IMR-90 (cell line): Measurements from ENCODE around the gene ADISSP. TPM values are rescaled to one million over a fixed set of nuclear protein-coding genes. Genes with fewer than 3 reads are reported as not detected.

Experiments used
- ATAC-seq: fragments of 200-7000 bp; cut with Tn5 transposase; 2 replicates; pipeline ENCODE4 v1.9.1; 2020; ENCODE audit warnings: low read depth, mild to moderate bottlenecking, moderate library complexity
- BruUV-seq: library from RNA; stranded (reverse); fragments of 400-500 nt; replicated peaks from 2 replicates; lab custom pipeline; 2021; lab: Mats Ljungman, UMichigan
- CTCF ChIA-PET: fragments of 300-600 bp; formaldehyde crosslinking; extraction: SDS; loops from one replicate; lab custom pipeline; 2021; ENCODE audit warnings: antibody characterized with exemption; lab: Yijun Ruan, JAX
- POLR2A ChIA-PET: fragments of 300-600 bp; sonication (Branson Sonifier 250); formaldehyde crosslinking; loops from one replicate; lab custom pipeline; 2022; ENCODE audit warnings: antibody characterized with exemption; ENCODE audit not compliant: unreplicated experiment; lab: Charles Lee
- DNase-seq: peaks from one replicate; pipeline ENCODE4 v3.0.0; 2013
- H2AFZ ChIP-seq: replicated peaks from 2 replicates; pipeline ENCODE3; 2013; ENCODE audit warnings: low read length, mild to moderate bottlenecking; ENCODE audit not compliant: poor library complexity
- H2AK5ac ChIP-seq: 2 replicates; pipeline ENCODE4 v1.6.1; 2013; ENCODE audit warnings: low read depth, low read length, inconsistent platforms
- H2AK9ac ChIP-seq: replicated peaks from 2 replicates; pipeline ENCODE3; 2013; ENCODE audit warnings: mild to moderate bottlenecking, low read depth, low read length, moderate library complexity; ENCODE audit not compliant: poor library complexity
- H2BK120ac ChIP-seq: 2 replicates; pipeline ENCODE4 v1.6.1; 2013; ENCODE audit warnings: low read depth, low read length, inconsistent platforms
- H2BK15ac ChIP-seq: 3 replicates; pipeline ENCODE4 v1.6.1; 2013; ENCODE audit warnings: low read depth, low read length, inconsistent platforms
- H2BK20ac ChIP-seq: 2 replicates; pipeline ENCODE4 v1.6.1; 2013; ENCODE audit warnings: low read depth, mild to moderate bottlenecking, inconsistent platforms, low read length, moderate library complexity
- H2BK5ac ChIP-seq: 2 replicates; pipeline ENCODE4 v1.6.1; 2013; ENCODE audit warnings: mild to moderate bottlenecking, low read depth, low read length, inconsistent platforms; ENCODE audit not compliant: poor library complexity, severe bottlenecking
- H3K14ac ChIP-seq: replicated peaks from 2 replicates; pipeline ENCODE4 v1.6.1; 2013; ENCODE audit warnings: low read depth, low read length, inconsistent platforms
- H3K18ac ChIP-seq: 2 replicates; pipeline ENCODE4 v1.6.1; 2013; ENCODE audit warnings: low read depth, low read length, control low read depth
- H3K23ac ChIP-seq: 2 replicates; pipeline ENCODE4 v1.6.1; 2013; ENCODE audit warnings: low read depth, low read length, inconsistent platforms
- H3K27ac ChIP-seq: 2 replicates; pipeline ENCODE4 v1.5.1; 2013; ENCODE audit warnings: mild to moderate bottlenecking, control low read depth, low read length; ENCODE audit not compliant: insufficient read depth
- H3K27me3 ChIP-seq: 2 replicates; pipeline ENCODE4 v1.6.1; 2013; ENCODE audit warnings: low read length; ENCODE audit not compliant: control insufficient read depth, insufficient read depth
- H3K36me3 ChIP-seq: 2 replicates; pipeline ENCODE4 v1.6.1; 2013; ENCODE audit warnings: low read length, mixed read lengths; ENCODE audit not compliant: control insufficient read depth, insufficient read depth
- H3K4ac ChIP-seq: 2 replicates; pipeline ENCODE4 v1.6.1; 2013; ENCODE audit warnings: low read depth, low read length, inconsistent platforms
- H3K4me1 ChIP-seq: 2 replicates; pipeline ENCODE4 v1.6.1; 2013; ENCODE audit warnings: low read length, mixed read lengths; ENCODE audit not compliant: control insufficient read depth, insufficient read depth
- H3K4me2 ChIP-seq: 2 replicates; pipeline ENCODE4 v1.6.1; 2013; ENCODE audit warnings: low read depth, mild to moderate bottlenecking, control low read depth, low read length, moderate library complexity
- H3K4me3 ChIP-seq: 2 replicates; pipeline ENCODE4 v1.5.1; 2013; ENCODE audit warnings: low read depth, mild to moderate bottlenecking, control low read depth, low read length, moderate library complexity; ENCODE audit not compliant: insufficient read depth
- H3K56ac ChIP-seq: 2 replicates; pipeline ENCODE4 v1.6.1; 2013; ENCODE audit warnings: low read length, inconsistent platforms; ENCODE audit not compliant: insufficient read depth; ENCODE audit errors: extremely low read depth
- H3K79me1 ChIP-seq, 2 experiments: 2 replicates each; pipeline ENCODE4 v1.6.1; 2013; ENCODE audit warnings: low read length in 2 of 2, inconsistent platforms in 1 of 2, low read depth in 1 of 2
- H3K9ac ChIP-seq: 2 replicates; pipeline ENCODE4 v1.6.1; 2013; ENCODE audit warnings: low read depth, low read length, control low read depth
- H3K9me1 ChIP-seq: 2 replicates; pipeline ENCODE4 v1.6.1; 2013; ENCODE audit warnings: low read length, inconsistent platforms; ENCODE audit not compliant: insufficient read depth
- H3K9me3 ChIP-seq: 2 replicates; pipeline ENCODE4 v1.6.1; 2013; ENCODE audit warnings: low read length; ENCODE audit not compliant: control insufficient read depth, insufficient read depth
- H4K20me1 ChIP-seq: 2 replicates; pipeline ENCODE4 v1.6.1; 2013; ENCODE audit warnings: low read length, inconsistent platforms; ENCODE audit not compliant: insufficient read depth
- H4K5ac ChIP-seq: 2 replicates; pipeline ENCODE4 v1.6.1; 2013; ENCODE audit warnings: mild to moderate bottlenecking, low read depth, low read length, control low read depth
- H4K8ac ChIP-seq, 2 experiments: 2 replicates each; pipeline ENCODE4 v1.6.1; 2013; ENCODE audit warnings: low read depth in 2 of 2, low read length in 2 of 2, control low read depth in 1 of 2, inconsistent platforms in 1 of 2
- H4K91ac ChIP-seq: 2 replicates; pipeline ENCODE4 v1.6.1; 2013; ENCODE audit warnings: low read depth, low read length, inconsistent platforms; ENCODE audit not compliant: insufficient read depth
- BHLHE40 ChIP-seq: fragments of 150-350 bp; IDR thresholded peaks from 2 replicates; pipeline ENCODE4 v1.6.1; 2016; ENCODE audit warnings: mild to moderate bottlenecking, low read depth, low read length
- CEBPB ChIP-seq: IDR thresholded peaks from 2 replicates; pipeline ENCODE4 v1.6.1; 2012; ENCODE audit warnings: low read depth, low read length, improper control_type of control experiment
- CHD1 ChIP-seq: IDR thresholded peaks from 2 replicates; pipeline ENCODE4 v1.6.1; 2012; ENCODE audit warnings: low read depth, low read length, improper control_type of control experiment
- ELK1 ChIP-seq: fragments of 150-350 bp; IDR thresholded peaks from 2 replicates; pipeline ENCODE4 v1.6.1; 2016; ENCODE audit warnings: low read depth, mild to moderate bottlenecking, low read length, moderate library complexity, borderline replicate concordance
- FOS ChIP-seq: fragments of 150-350 bp; IDR thresholded peaks from 2 replicates; pipeline ENCODE4 v1.6.1; 2016; ENCODE audit warnings: low read depth, low read length
- MAFK ChIP-seq: IDR thresholded peaks from 2 replicates; pipeline ENCODE4 v1.6.1; 2012; ENCODE audit warnings: low read depth, low read length, improper control_type of control experiment
- MAZ ChIP-seq: IDR thresholded peaks from 2 replicates; pipeline ENCODE4 v1.6.1; 2012; ENCODE audit warnings: low read depth, mild to moderate bottlenecking, low read length, improper control_type of control experiment, moderate library complexity, borderline replicate concordance
- MXI1 ChIP-seq: IDR thresholded peaks from 2 replicates; pipeline ENCODE4 v1.6.1; 2012; ENCODE audit warnings: low read depth, mild to moderate bottlenecking, low read length, moderate library complexity, borderline replicate concordance
- NFE2L2 ChIP-seq: fragments of 150-350 bp; IDR thresholded peaks from 2 replicates; pipeline ENCODE4 v1.6.1; 2016; ENCODE audit warnings: low read depth, mild to moderate bottlenecking, low read length
- POLR2A ChIP-seq: IDR thresholded peaks from 2 replicates; pipeline ENCODE4 v1.6.1; 2012; ENCODE audit warnings: mild to moderate bottlenecking, low read depth, low read length
- RAD21 ChIP-seq: IDR thresholded peaks from 2 replicates; pipeline ENCODE4 v1.6.1; 2012; ENCODE audit warnings: low read length, improper control_type of control experiment
- RCOR1 ChIP-seq: IDR thresholded peaks from 2 replicates; pipeline ENCODE4 v1.6.1; 2012; ENCODE audit warnings: mild to moderate bottlenecking, low read length, improper control_type of control experiment; ENCODE audit not compliant: insufficient replicate concordance
- RFX5 ChIP-seq: IDR thresholded peaks from 2 replicates; pipeline ENCODE4 v1.8.0; 2012; ENCODE audit warnings: low read depth, mild to moderate bottlenecking, low read length, moderate library complexity
- SMC3 ChIP-seq: fragments of 150-350 bp; IDR thresholded peaks from 2 replicates; pipeline ENCODE4 v1.6.1; 2016; ENCODE audit warnings: low read depth, mild to moderate bottlenecking, antibody characterized with exemption, low read length, moderate library complexity
- WGBS, 2 experiments: methylation state at CpG; one replicate each; pipeline versions ENCODE4 v1.1.5 to v1.1.7; 2013; ENCODE audit warnings: missing lambda C conversion rate in 2 of 2; ENCODE audit not compliant: insufficient read length in 1 of 2; ENCODE audit errors: extremely low coverage in 2 of 2; 5-methylcytosine and 5-hydroxymethylcytosine counted together
- dilution Hi-C: fragments of 300-500 bp; cut with HindIII; formaldehyde crosslinking; loops from one replicate; pipeline ENCODE4 v1.14.3; 2018; ENCODE audit warnings: low sequenced_read_pairs; ENCODE audit not compliant: unreplicated experiment
- in situ Hi-C: fragments of 300-500 bp; cut with MboI; formaldehyde crosslinking; loops from 3 replicates; pipeline ENCODE4 v1.14.3; 2019; ENCODE audit warnings: low sequenced_read_pairs, inconsistent platforms, mixed read lengths
- intact Hi-C: fragments of 100-400 bp; cut with micrococcal nuclease; formaldehyde crosslinking; loops from 2 replicates; pipeline ENCODE4 v1.10.0; 2022
- polyA plus RNA-seq, 3 experiments: library from polyadenylated mRNA; depleted of rRNA; stranded (reverse); fragments of >200 nt; gene quantifications; 2 replicates each; pipeline ENCODE4 v1.2.3, GENCODE V29; 2012; ENCODE audit warnings: low replicate concordance in 1 of 3
- total RNA-seq: library from RNA; depleted of rRNA; stranded (reverse); fragments of >200 nt; gene quantifications from 2 replicates; pipeline ENCODE4 v1.2.3, GENCODE V29; 2012
- TF ChIP-seq, protein P1 (sequence below): conservative IDR thresholded peaks from 2 replicates; pipeline ENCODE4 v1.5.1; 2012; ENCODE audit warnings: mild to moderate bottlenecking, low read depth, low read length, improper control_type of control experiment
- TF ChIP-seq, protein P2 (sequence below): fragments of 150-350 bp; IDR thresholded peaks from 2 replicates; pipeline ENCODE4 v1.6.1; 2017; ENCODE audit warnings: mild to moderate bottlenecking, antibody characterized with exemption, low read length, low read depth

Gene ADISSP
- total and polyA plus RNA-seq, 2 of the 4 experiments (the other 2 are of a cell fraction): 31.9 to 58.2 TPM

DNA sequence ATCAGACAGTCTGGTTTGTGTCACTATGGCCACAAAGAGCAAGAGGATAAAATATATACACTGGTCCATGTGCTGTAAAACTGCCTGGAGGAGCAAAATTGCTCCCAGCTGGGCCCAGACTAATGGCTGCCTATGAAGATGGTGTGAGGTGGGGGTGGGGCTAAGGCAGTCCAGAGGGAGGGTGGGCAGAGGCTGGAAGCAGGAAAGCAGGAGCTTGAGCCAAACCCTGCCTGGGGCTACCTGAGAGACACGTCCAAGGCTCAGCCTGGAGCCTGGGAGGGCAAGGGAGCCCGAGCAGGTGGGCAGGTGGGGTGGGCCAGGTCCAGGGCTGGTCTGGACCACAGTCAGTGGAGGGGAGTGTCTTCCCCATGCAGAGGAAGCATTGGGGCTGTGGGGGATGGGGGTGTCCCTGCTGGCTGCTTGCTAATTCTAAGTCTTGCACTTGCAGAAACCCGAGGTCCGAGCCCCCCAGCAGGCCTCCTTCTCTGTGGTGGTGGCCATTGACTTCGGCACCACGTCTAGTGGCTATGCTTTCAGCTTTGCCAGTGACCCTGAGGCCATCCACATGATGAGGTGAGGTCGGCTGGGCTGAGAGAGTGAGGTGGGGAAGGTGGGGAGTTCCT, 25.6 kb downstream of the ADISSP start:
- no TSS peak for BruUV-seq

More for the DNA sequence above, 25.6 kb downstream of the ADISSP start:
- H3K9me3 ChIP-seq: no peaks in the 10 kb centered on the region
- WGBS, 2 experiments: 50% methylated on average over 2 of the region's 7 CpGs; no CpG with 5 or more reads in 1 of the 2 experiments
- no peak overlapping the region for H2BK120ac ChIP-seq
- no peaks in the 10 kb centered on the region for H3K79me1 ChIP-seq
- no peak overlapping the region for H2AFZ ChIP-seq
- dilution Hi-C loops (no loop called here), in situ Hi-C loops (no loop called here), intact Hi-C loops (no loop called here)
- H3K4me1 ChIP-seq: no peaks in the 10 kb centered on the region
- H4K5ac ChIP-seq: no peak overlapping the region
- H2AK9ac ChIP-seq: no peak overlapping the region
- TF ChIP-seq BHLHE40 (no peak), CEBPB (no peak), RCOR1 (no peak), MAZ (no peak), RAD21 (no peak), POLR2A (no peak), NFE2L2 (no peak), ELK1 (no peak), SMC3 (no peak), RFX5 (no peak), MAFK (no peak), CHD1 (no peak), FOS (no peak), MXI1 (no peak)
- TF ChIP-seq, protein P1, sequence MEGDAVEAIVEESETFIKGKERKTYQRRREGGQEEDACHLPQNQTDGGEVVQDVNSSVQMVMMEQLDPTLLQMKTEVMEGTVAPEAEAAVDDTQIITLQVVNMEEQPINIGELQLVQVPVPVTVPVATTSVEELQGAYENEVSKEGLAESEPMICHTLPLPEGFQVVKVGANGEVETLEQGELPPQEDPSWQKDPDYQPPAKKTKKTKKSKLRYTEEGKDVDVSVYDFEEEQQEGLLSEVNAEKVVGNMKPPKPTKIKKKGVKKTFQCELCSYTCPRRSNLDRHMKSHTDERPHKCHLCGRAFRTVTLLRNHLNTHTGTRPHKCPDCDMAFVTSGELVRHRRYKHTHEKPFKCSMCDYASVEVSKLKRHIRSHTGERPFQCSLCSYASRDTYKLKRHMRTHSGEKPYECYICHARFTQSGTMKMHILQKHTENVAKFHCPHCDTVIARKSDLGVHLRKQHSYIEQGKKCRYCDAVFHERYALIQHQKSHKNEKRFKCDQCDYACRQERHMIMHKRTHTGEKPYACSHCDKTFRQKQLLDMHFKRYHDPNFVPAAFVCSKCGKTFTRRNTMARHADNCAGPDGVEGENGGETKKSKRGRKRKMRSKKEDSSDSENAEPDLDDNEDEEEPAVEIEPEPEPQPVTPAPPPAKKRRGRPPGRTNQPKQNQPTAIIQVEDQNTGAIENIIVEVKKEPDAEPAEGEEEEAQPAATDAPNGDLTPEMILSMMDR: no peak
- TF ChIP-seq, protein P2, sequence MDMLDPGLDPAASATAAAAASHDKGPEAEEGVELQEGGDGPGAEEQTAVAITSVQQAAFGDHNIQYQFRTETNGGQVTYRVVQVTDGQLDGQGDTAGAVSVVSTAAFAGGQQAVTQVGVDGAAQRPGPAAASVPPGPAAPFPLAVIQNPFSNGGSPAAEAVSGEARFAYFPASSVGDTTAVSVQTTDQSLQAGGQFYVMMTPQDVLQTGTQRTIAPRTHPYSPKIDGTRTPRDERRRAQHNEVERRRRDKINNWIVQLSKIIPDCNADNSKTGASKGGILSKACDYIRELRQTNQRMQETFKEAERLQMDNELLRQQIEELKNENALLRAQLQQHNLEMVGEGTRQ: no peak
- no peak overlapping the region for H2BK20ac ChIP-seq
- no peak overlapping the region for H3K27ac ChIP-seq
- H3K4me3 ChIP-seq: no peak overlapping the region
- DNase-seq (no peak), ATAC-seq (no peak)
- no peak overlapping the region for H2BK15ac ChIP-seq
- H3K36me3 ChIP-seq: no peaks in the 10 kb centered on the region
- ChIA-PET POLR2A (no interaction called here), CTCF (interaction anchor here (0.6 kb wide), 1 partner anchor 66 kb away, joined by 3 read pairs; no protein-coding TSS in a partner anchor)
- no peak overlapping the region for H2AK5ac ChIP-seq
- no peaks in the 10 kb centered on the region for H4K20me1 ChIP-seq
- no peak overlapping the region for H3K14ac ChIP-seq
- H3K4ac ChIP-seq: no peak overlapping the region
- no peak overlapping the region for H3K18ac ChIP-seq
- H4K8ac ChIP-seq: no peak overlapping the region
- no peak overlapping the region for H3K9ac ChIP-seq
- no peak overlapping the region for H2BK5ac ChIP-seq
- no peak overlapping the region for H3K56ac ChIP-seq
- H3K4me2 ChIP-seq: no peak overlapping the region
- no peak overlapping the region for H4K91ac ChIP-seq
- peaks cover 13% of the 10 kb centered on the region for H3K27me3 ChIP-seq
- no peaks in the 10 kb centered on the region for H3K9me1 ChIP-seq
- no peak overlapping the region for H3K23ac ChIP-seq
